BLaER1 treated with 17β-estradiol and CSF1 and Interleukin-3, amounts not matched to agents 10 nM and 100 nM (cell line): Measurements from ENCODE around the gene SUOX.

Experiments used
- H3K27ac ChIP-seq, 11 experiments: shearing (Covaris generic); formaldehyde crosslinking; 2 replicates each; pipeline ENCODE4 v1.8.1; 2022
- H3K27me3 ChIP-seq, 11 experiments: shearing (Covaris generic); formaldehyde crosslinking; 2 replicates each; pipeline ENCODE4 v1.8.1; 2022
- H3K36me3 ChIP-seq, 11 experiments: shearing (Covaris generic); formaldehyde crosslinking; 2 replicates each; pipeline ENCODE4 v1.8.1; 2022
- H3K4me1 ChIP-seq, 10 experiments: shearing (Covaris generic); formaldehyde crosslinking; 2 replicates each; pipeline ENCODE4 v1.8.1; 2022
- H3K4me2 ChIP-seq, 11 experiments: shearing (Covaris generic); formaldehyde crosslinking; 2 replicates each; pipeline ENCODE4 v1.8.1; 2022
- H3K4me3 ChIP-seq, 10 experiments: shearing (Covaris generic); formaldehyde crosslinking; 2 replicates each; pipeline ENCODE4 v1.8.1; 2022
- H3K9ac ChIP-seq, 11 experiments: shearing (Covaris generic); formaldehyde crosslinking; 2 replicates each; pipeline ENCODE4 v1.8.1; 2022
- H3K9me3 ChIP-seq, 11 experiments: shearing (Covaris generic); formaldehyde crosslinking; replicated peaks in 1 of 11; 2 replicates each; pipeline ENCODE4 v1.8.1; 2022
- H4K20me1 ChIP-seq, 11 experiments: shearing (Covaris generic); formaldehyde crosslinking; 2 replicates each; pipeline ENCODE4 v1.8.1; 2022
- Cebpa-rat ChIP-seq, 11 experiments: shearing (Covaris generic); IDR thresholded peaks; 2 replicates each; pipeline ENCODE4 v1.8.1; 2022

The SUOX gene

GRCh38 chr12:56020423-56021184 lies 23.5 kb downstream of the SUOX start, which contains the start of gene IKZF4:
TSS of gene IKZF4 (plus strand) at chr12:56021043. CDS start at chr12:56021494, 451 bp downstream.
- TF ChIP-seq Cebpa-rat (IDR thresholded peaks at IDR 0.05) = no peak
- Histone ChIP-seq H3K36me3 (peaks cover 12 to 28% (median 15%) of the 10 kb centered on the region in 11 experiments; a peak in 20 of 22 replicates), H3K4me2 (peak within 1 kb of the TSS; percentile 77 to 95 (median 91)), H4K20me1 (no peaks in the 10 kb centered on the region), H3K9ac (peak within 1 kb of the TSS; percentile 64 to 82 (median 79); a peak in 21 of 22 replicates), H3K27ac (peak within 1 kb of the TSS; percentile 45 to 83 (median 77); a peak in 21 of 22 replicates), H3K27me3 (no peaks in the 10 kb centered on the region), H3K4me3 (peak within 1 kb of the TSS; percentile 33 to 72 (median 60); a peak in 19 of 20 replicates), H3K9me3 (no peaks in the 10 kb centered on the region), H3K4me1 (peaks cover 29 to 40% (median 37%) of the 10 kb centered on the region in 10 experiments)

DNA sequence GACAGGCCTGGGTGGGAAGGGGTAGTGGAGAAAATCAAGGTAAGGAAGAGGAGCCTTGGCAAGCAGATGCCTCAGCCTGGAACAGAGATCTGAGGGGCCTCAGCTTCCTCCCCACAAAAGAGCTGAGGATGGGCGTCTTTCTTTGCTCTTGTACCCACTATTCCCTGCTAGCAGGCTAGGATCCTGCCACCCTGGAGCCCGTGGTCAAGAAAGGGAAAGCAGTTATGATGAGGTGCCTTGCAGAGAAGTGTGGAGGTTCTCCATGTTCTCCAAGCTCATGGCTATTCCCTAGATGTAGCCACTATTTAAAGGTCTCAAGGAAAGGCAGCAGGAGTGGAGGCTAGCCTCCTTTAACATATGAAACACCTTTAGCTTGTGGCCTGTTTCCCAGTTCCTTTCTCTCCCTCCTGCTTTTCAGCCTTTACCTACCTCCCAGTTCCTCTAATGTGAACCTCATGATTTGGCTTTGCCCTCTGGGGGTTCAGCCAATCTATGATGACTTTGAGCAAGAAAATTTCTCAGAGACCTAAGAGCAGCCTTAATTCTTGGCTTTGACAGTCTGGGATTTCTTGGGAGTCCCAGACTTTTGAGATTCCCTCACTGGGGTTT lies 24.9 kb downstream of the SUOX start:
- no peaks in the 10 kb centered on the region for H3K27me3 ChIP-seq
- peaks cover 19 to 42% (median 27%) of the 10 kb centered on the region in 11 experiments for H3K36me3 ChIP-seq
- peak overlapping the region; percentile 59 to 82 (median 79); a peak in 20 of 22 replicates for H3K9ac ChIP-seq
- peak overlapping the region in 9 of 11 experiments; percentile 70 to 83 (median 78); a peak in 18 of 22 replicates for H3K27ac ChIP-seq
- no peak for TF ChIP-seq Cebpa-rat (IDR thresholded peaks at IDR 0.05)
- peak overlapping the region; percentile 33 to 72 (median 60); a peak in 19 of 20 replicates for H3K4me3 ChIP-seq
- no peaks in the 10 kb centered on the region for H4K20me1 ChIP-seq
- peak overlapping the region; percentile 77 to 95 (median 91) for H3K4me2 ChIP-seq
- H3K9me3 ChIP-seq = no peaks in the 10 kb centered on the region
- peaks cover 29 to 40% (median 37%) of the 10 kb centered on the region in 10 experiments for H3K4me1 ChIP-seq

DNA sequence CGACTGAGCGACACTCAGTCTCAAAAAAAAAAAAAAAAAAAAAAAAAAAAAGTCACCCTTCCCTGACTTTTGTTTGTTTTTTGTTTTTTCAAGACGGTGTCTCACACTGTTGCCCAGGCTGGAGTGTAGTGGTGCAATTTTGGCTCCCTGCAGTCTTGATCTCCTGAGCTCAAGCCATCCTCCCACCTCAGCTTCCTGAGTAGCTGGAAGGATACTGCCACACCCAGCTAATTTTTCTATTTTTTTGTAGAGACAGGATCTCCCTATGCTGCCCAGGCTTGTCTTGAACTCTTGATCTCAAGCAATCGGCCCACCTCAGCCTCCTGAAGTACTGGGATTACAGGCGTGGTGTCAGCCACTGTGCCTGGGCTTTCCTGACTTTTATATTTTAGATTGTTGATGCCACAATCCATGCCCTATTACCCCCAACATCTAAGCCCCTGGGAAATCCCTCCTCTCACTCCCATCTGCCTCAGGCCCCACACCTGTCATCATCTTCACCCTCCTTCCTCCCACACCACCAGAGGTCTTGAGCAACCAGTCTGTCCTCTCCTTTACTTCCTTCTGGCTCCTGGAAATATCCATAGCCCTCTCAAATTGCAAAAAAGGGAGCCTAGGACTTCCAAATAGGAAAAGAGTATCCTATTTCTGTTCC lies 31.6 kb downstream of the SUOX start:
- no peak for TF ChIP-seq Cebpa-rat (IDR thresholded peaks at IDR 0.05)
- Histone ChIP-seq H3K36me3 (peaks cover 42 to 89% (median 69%) of the 10 kb centered on the region in 11 experiments), H3K27ac (0 out of 22 replicates have a peak overlapping the region, but pooled peaks of 1 of the 11 experiments have one; percentile 28), H3K27me3 (no peaks in the 10 kb centered on the region), H3K9ac (peak overlapping the region in 9 of 11 experiments; percentile 4 to 39 (median 13); a peak in 11 of 22 replicates), H3K4me3 (no peak overlapping the region), H3K9me3 (no peaks in the 10 kb centered on the region), H3K4me1 (peaks cover 0 to 9% (median 3%) of the 10 kb centered on the region in 10 experiments; a peak in 9 of 20 replicates), H3K4me2 (peak overlapping the region in 3 of 11 experiments; percentile 4 to 29 (median 28); a peak in 4 of 22 replicates), H4K20me1 (no peaks in the 10 kb centered on the region)

- Histone ChIP-seq H3K4me3 (no peak overlapping the region), H3K4me2 (peak overlapping the region in 3 of 11 experiments; percentile 4 to 29 (median 28); a peak in 2 of 22 replicates), H3K4me1 (peaks cover 0 to 9% (median 3%) of the 10 kb centered on the region in 10 experiments; a peak in 7 of 20 replicates), H4K20me1 (no peaks in the 10 kb centered on the region), H3K9me3 (no peaks in the 10 kb centered on the region), H3K36me3 (peaks cover 44 to 94% (median 74%) of the 10 kb centered on the region in 11 experiments), H3K27ac (peak overlapping the region in 2 of 11 experiments; percentile 7 to 28; a peak in 1 of 22 replicates), H3K9ac (peak overlapping the region in 7 of 11 experiments; percentile 4 to 39 (median 15); a peak in 7 of 22 replicates), H3K27me3 (no peaks in the 10 kb centered on the region)
- TF ChIP-seq Cebpa-rat (IDR thresholded peaks at IDR 0.05) = no peak
Measured at GRCh38 chr12:56029166-56029519, 32.1 kb downstream of the SUOX start.

- Histone ChIP-seq H3K27ac (no peak overlapping the region), H3K4me1 (peaks cover 0 to 9% (median 3%) of the 10 kb centered on the region in 10 experiments; a peak in 7 of 20 replicates)
Measured at GRCh38 chr12:56029666-56030293, 32.7 kb downstream of the SUOX start.

DNA sequence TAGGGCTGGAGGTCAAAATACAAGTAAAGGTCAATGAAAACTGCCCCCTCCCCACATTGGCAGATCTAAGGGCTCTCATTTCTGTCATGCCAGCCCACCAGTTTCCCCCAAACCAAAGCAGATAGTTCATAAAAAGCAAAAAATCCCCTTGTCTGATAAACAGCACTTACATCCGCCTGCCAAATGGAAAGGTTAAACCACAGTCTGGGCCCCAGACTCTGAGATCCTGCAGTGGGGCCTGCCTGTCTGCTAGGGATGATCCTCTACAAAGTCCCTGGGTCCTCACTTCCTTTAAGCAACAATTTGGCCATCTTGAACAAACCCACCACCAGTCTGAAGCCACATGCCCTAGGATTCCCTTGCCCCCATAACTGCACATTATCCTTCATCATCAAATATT lies 34.9 kb downstream of the SUOX start:
- Histone ChIP-seq H3K9ac (no peak overlapping the region; a peak in 1 of 22 replicates), H3K27me3 (no peaks in the 10 kb centered on the region), H3K4me3 (no peak overlapping the region), H3K4me1 (peaks cover 0 to 9% (median 3%) of the 10 kb centered on the region in 10 experiments; a peak in 7 of 20 replicates), H3K4me2 (no peak overlapping the region), H3K36me3 (peaks cover 53 to 97% (median 76%) of the 10 kb centered on the region in 11 experiments), H4K20me1 (no peaks in the 10 kb centered on the region), H3K27ac (no peak overlapping the region), H3K9me3 (no peaks in the 10 kb centered on the region)
- TF ChIP-seq Cebpa-rat (IDR thresholded peaks at IDR 0.05) = no peak

More at GRCh38 chr12:56029666-56030293, 32.7 kb downstream of the SUOX start:
- H4K20me1 ChIP-seq = no peaks in the 10 kb centered on the region
- H3K4me3 ChIP-seq = no peak overlapping the region
- no peak for TF ChIP-seq Cebpa-rat (IDR thresholded peaks at IDR 0.05)
- peak overlapping the region in 2 of 11 experiments; percentile 4 to 17; a peak in 1 of 22 replicates for H3K9ac ChIP-seq
- H3K4me2 ChIP-seq = no peak overlapping the region
- no peaks in the 10 kb centered on the region for H3K9me3 ChIP-seq
- H3K36me3 ChIP-seq = peaks cover 51 to 97% (median 76%) of the 10 kb centered on the region in 11 experiments
- no peaks in the 10 kb centered on the region for H3K27me3 ChIP-seq

GRCh38 chr12:56034586-56035332 lies 37.7 kb downstream of the SUOX start:
- Histone ChIP-seq H3K27me3 (no peaks in the 10 kb centered on the region), H3K36me3 (peaks cover 44 to 90% (median 65%) of the 10 kb centered on the region in 11 experiments), H3K27ac (no peak overlapping the region), H3K9me3 (no peaks in the 10 kb centered on the region), H3K4me1 (no peaks in the 10 kb centered on the region), H3K4me3 (no peak overlapping the region), H3K9ac (no peak overlapping the region; a peak in 1 of 22 replicates), H3K4me2 (no peak overlapping the region), H4K20me1 (no peaks in the 10 kb centered on the region)
- no peak for TF ChIP-seq Cebpa-rat (IDR thresholded peaks at IDR 0.05)
